GM12872 (cell line): ENCODE data around the gene WWOX.

Source experiments
- CTCF ChIP-seq: IDR thresholded peaks from 3 replicates; pipeline ENCODE4 v1.5.1; 2011; ENCODE audit warnings: low read depth, mild to moderate bottlenecking, low read length, moderate library complexity; ENCODE audit not compliant: insufficient read depth

The WWOX gene

GRCh38 chr16:78804058-78804735 is 704.7 kb downstream of the WWOX start:
- TF ChIP-seq CTCF = no peak

GRCh38 chr16:78805556-78805955 is 706.1 kb downstream of the WWOX start:
- no peak for TF ChIP-seq CTCF

GRCh38 chr16:78811247-78811646 is 711.8 kb downstream of the WWOX start:
- TF ChIP-seq CTCF = no peak

- TF ChIP-seq CTCF = no peak
Measured at GRCh38 chr16:78812582-78812981, 713.1 kb downstream of the WWOX start.

- no peak for TF ChIP-seq CTCF
Measured at GRCh38 chr16:78813661-78814311, 714.3 kb downstream of the WWOX start.

GRCh38 chr16:78815713-78816112 is 716.3 kb downstream of the WWOX start:
- TF ChIP-seq CTCF = no peak

GRCh38 chr16:78816499-78817195 is 717.2 kb downstream of the WWOX start:
- no peak for TF ChIP-seq CTCF
